Hepatocyte (in vitro differentiated cells): Measurements from ENCODE around the gene LCE2D. TPM values are rescaled to one million over a fixed set of nuclear protein-coding genes. Genes with fewer than 3 reads are reported as not detected.

Experiments
- DNase-seq: peaks from one replicate; pipeline ENCODE4 v3.0.0-alpha.2; 2016; ENCODE audit warnings: low spot score
- H2AFZ ChIP-seq: fragments of 200-600 bp; sonication (generic); 2 replicates; pipeline ENCODE4 v1.6.0; 2016; ENCODE audit warnings: antibody characterized with exemption, mild to moderate bottlenecking
- H3K27ac ChIP-seq: fragments of 200-600 bp; sonication (generic); 2 replicates; pipeline ENCODE4 v1.5.1; 2016; ENCODE audit warnings: mild to moderate bottlenecking
- H3K27me3 ChIP-seq: fragments of 200-600 bp; sonication (generic); 2 replicates; pipeline ENCODE4 v1.6.1; 2016
- H3K36me3 ChIP-seq: fragments of 200-600 bp; sonication (generic); replicated peaks from 2 replicates; pipeline ENCODE4 v1.5.1; 2016; ENCODE audit warnings: low read depth; ENCODE audit not compliant: insufficient read depth
- H3K4me1 ChIP-seq: fragments of 200-600 bp; sonication (generic); 2 replicates; pipeline ENCODE4 v1.5.1; 2016; ENCODE audit warnings: mild to moderate bottlenecking, moderate library complexity; ENCODE audit not compliant: insufficient read depth
- H3K4me2 ChIP-seq: fragments of 200-600 bp; sonication (generic); 2 replicates; pipeline ENCODE4 v1.6.0; 2016
- H3K4me3 ChIP-seq: fragments of 200-600 bp; sonication (generic); 2 replicates; pipeline ENCODE4 v1.5.1; 2016; ENCODE audit warnings: mild to moderate bottlenecking
- H3K79me2 ChIP-seq: fragments of 200-600 bp; sonication (generic); 2 replicates; pipeline ENCODE4 v1.6.0; 2017; ENCODE audit warnings: mild to moderate bottlenecking
- H3K9me2 ChIP-seq: fragments of 200-600 bp; sonication (generic); replicated peaks from 2 replicates; pipeline ENCODE4 v1.6.0; 2017; ENCODE audit warnings: mild to moderate bottlenecking; ENCODE audit not compliant: insufficient read depth
- H3K9me3 ChIP-seq: fragments of 200-600 bp; sonication (generic); 2 replicates; pipeline ENCODE4 v1.5.1; 2016; ENCODE audit warnings: low read depth, mild to moderate bottlenecking
- H4K20me1 ChIP-seq: fragments of 200-600 bp; sonication (generic); 2 replicates; pipeline ENCODE4 v1.6.0; 2016; ENCODE audit warnings: mild to moderate bottlenecking; ENCODE audit not compliant: insufficient read depth, poor library complexity, severe bottlenecking
- CTCF ChIP-seq: fragments of 200-600 bp; sonication (generic); IDR thresholded peaks from 2 replicates; pipeline ENCODE4 v1.5.1; 2016; ENCODE audit warnings: antibody characterized with exemption, mild to moderate bottlenecking; ENCODE audit not compliant: poor library complexity
- EZH2 ChIP-seq: fragments of 200-600 bp; sonication (generic); IDR thresholded peaks from 2 replicates; pipeline ENCODE4 v1.6.1; 2016; ENCODE audit warnings: antibody characterized with exemption, mild to moderate bottlenecking, borderline replicate concordance
- EZH2phosphoT487 ChIP-seq: fragments of 200-600 bp; sonication (generic); IDR thresholded peaks from one replicate; pipeline ENCODE4 v1.6.1; 2018; ENCODE audit warnings: antibody characterized with exemption, mild to moderate bottlenecking, low read depth, moderate library complexity; ENCODE audit not compliant: unreplicated experiment, severe bottlenecking
- WGBS: methylation state at CpG from one replicate; pipeline ENCODE4 v1.1.6; 2016; ENCODE audit warnings: low lambda C conversion rate; ENCODE audit errors: missing lambda C conversion rate; 5-methylcytosine and 5-hydroxymethylcytosine counted together
- polyA plus RNA-seq: library from polyadenylated mRNA; unstranded; fragments of >200 nt; fragmentation: Nextera tagmentation; extraction: Ambion mirVana; gene quantifications from 2 replicates; pipeline ENCODE4 v1.2.1, GENCODE V29; 2016
- total RNA-seq: library from RNA; depleted of rRNA; stranded (reverse); fragments of >200 nt; gene quantifications from 2 replicates; pipeline ENCODE4 v1.2.3, GENCODE V29; 2014

The LCE2D gene
- total and polyA plus RNA-seq, 2 experiments from 2014 or later, result not detected

DNA sequence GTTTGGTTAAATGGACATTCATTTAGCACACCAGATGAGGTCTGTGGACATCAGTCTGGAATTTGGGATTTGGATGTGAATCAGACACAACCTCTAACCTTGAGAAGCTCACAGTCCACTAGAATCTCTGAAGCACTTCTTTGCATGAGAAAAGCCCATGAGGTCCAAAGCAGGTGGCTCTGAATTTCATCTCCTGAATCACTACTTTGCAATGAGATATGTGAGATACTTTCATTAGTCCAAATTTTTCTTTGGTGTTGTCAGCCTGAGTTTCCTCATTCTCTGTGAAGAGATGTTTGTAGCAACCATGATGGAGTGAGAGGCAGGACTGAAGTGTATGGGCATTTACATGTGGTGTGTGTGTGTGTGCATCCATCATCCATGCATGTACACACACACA, 16.5 kb upstream of the LCE2D start:
- no peaks in the 10 kb centered on the region for H3K79me2 ChIP-seq
- no peak overlapping the region for H3K4me3 ChIP-seq
- no peak overlapping the region for H3K4me2 ChIP-seq
- H3K4me1 ChIP-seq, result no peaks in the 10 kb centered on the region
- H4K20me1 ChIP-seq, result no peaks in the 10 kb centered on the region
- no peak for TF ChIP-seq CTCF
- TF ChIP-seq EZH2, result no peak
- no peak for TF ChIP-seq EZH2phosphoT487
- H3K9me3 ChIP-seq, result no peaks in the 10 kb centered on the region
- DNase-seq, result no peak
- no peaks in the 10 kb centered on the region for H3K27me3 ChIP-seq
- H3K36me3 ChIP-seq, result no peaks in the 10 kb centered on the region
- H3K9me2 ChIP-seq, result no peaks in the 10 kb centered on the region
- no peak overlapping the region for H2AFZ ChIP-seq
- no peak overlapping the region for H3K27ac ChIP-seq

GRCh38 chr1:152654110-152654509, 9.1 kb upstream of the LCE2D start:
- Histone ChIP-seq H3K27me3 (no peaks in the 10 kb centered on the region), H3K36me3 (no peaks in the 10 kb centered on the region), H3K4me3 (no peak overlapping the region), H3K9me3 (no peaks in the 10 kb centered on the region), H3K4me2 (no peak overlapping the region), H3K4me1 (no peaks in the 10 kb centered on the region), H3K9me2 (no peaks in the 10 kb centered on the region), H3K27ac (no peak overlapping the region), H3K79me2 (no peaks in the 10 kb centered on the region), H4K20me1 (no peaks in the 10 kb centered on the region), H2AFZ (no peak overlapping the region)
- no peak for DNase-seq
- 41% methylated on average over 10 of the region's 10 CpGs for WGBS
- TF ChIP-seq EZH2 (no peak), CTCF (no peak), EZH2phosphoT487 (no peak)

DNA sequence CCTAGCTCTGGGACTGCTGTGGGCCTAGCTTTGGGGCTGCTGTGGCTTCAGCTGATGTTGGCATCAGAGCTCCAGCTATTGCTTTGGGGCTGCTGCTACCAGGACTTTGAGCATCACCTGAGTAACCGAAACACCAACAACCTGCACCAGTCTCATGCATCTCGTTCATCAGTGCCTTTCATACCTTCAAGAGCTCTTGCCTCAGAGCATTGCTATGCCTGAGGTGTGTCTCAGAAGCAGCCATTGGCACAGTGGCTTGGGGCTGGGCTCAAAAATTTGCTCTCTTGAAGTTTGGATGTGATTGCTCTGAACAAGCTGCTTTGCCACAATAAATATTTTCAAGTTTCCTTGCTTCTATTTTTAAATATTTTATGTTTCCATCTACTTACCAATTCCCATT, 6.7 kb upstream of the LCE2D start:
- no peak for DNase-seq
- no peak overlapping the region for H2AFZ ChIP-seq
- TF ChIP-seq CTCF, result no peak
- TF ChIP-seq EZH2, result no peak
- no peak for TF ChIP-seq EZH2phosphoT487
- no peak overlapping the region for H3K27ac ChIP-seq
- H3K4me2 ChIP-seq, result no peak overlapping the region
- H4K20me1 ChIP-seq, result no peaks in the 10 kb centered on the region
- no peaks in the 10 kb centered on the region for H3K27me3 ChIP-seq
- WGBS, result 41% methylated on average over 2 of the region's 2 CpGs
- H3K9me3 ChIP-seq, result no peaks in the 10 kb centered on the region
- H3K4me1 ChIP-seq, result no peaks in the 10 kb centered on the region
- no peaks in the 10 kb centered on the region for H3K79me2 ChIP-seq
- no peak overlapping the region for H3K4me3 ChIP-seq
- H3K36me3 ChIP-seq, result no peaks in the 10 kb centered on the region
- H3K9me2 ChIP-seq, result no peaks in the 10 kb centered on the region

DNA sequence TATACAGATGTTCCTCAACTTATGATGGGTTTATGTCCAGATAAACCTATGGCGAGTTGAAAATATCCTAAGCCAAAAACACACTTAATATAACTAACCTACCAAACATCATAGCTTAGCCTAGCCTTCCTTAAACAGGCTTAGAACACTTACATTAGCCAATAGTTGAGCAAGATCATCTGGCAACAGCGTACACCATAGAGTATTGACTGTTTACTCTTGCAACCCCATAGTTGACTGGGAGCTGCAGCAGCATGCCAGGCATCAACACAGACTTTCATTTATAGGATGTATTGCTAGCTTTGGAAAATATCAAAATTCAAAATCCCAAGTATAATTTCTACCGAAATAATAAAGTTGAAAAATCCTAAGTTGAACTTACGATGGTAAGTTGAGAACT, 5.5 kb upstream of the LCE2D start:
- H3K4me1 ChIP-seq, result no peaks in the 10 kb centered on the region

More for the DNA sequence above, 5.5 kb upstream of the LCE2D start:
- Histone ChIP-seq H3K79me2 (no peaks in the 10 kb centered on the region), H3K4me2 (no peak overlapping the region), H3K9me3 (no peaks in the 10 kb centered on the region), H2AFZ (no peak overlapping the region), H3K36me3 (no peaks in the 10 kb centered on the region), H3K27me3 (no peaks in the 10 kb centered on the region), H3K27ac (no peak overlapping the region), H3K4me3 (no peak overlapping the region), H3K9me2 (no peaks in the 10 kb centered on the region), H4K20me1 (no peaks in the 10 kb centered on the region)
- TF ChIP-seq CTCF, result no peak
- no peak for DNase-seq
- WGBS, result 54% methylated on average over 4 of the region's 4 CpGs
